KOPT-K1 (cell line): ENCODE data around the gene JUP.
"Not testable (repeated sequence)": the region's sequence is repeated elsewhere in the genome, so short reads cannot be mapped to it uniquely, and the experiment has no call there.

Experiments
- H3K27ac ChIP-seq: fragments of 200-600 bp; sonication (generic); 2 replicates; pipeline ENCODE4 v1.5.1; 2016; ENCODE audit warnings: antibody characterized with exemption, mild to moderate bottlenecking, low read depth, low read length; ENCODE audit not compliant: poor library complexity, severe bottlenecking
- H3K36me3 ChIP-seq: fragments of 200-600 bp; sonication (generic); 2 replicates; pipeline ENCODE4 v1.5.1; 2017; ENCODE audit warnings: antibody characterized with exemption, mild to moderate bottlenecking, low read length, moderate library complexity; ENCODE audit not compliant: insufficient read depth
- H3K9me3 ChIP-seq: fragments of 200-600 bp; sonication (generic); 2 replicates; pipeline ENCODE4 v1.5.1; 2017; ENCODE audit warnings: antibody characterized with exemption, low read length, mild to moderate bottlenecking; ENCODE audit not compliant: insufficient read depth, poor library complexity, severe bottlenecking

Gene JUP

DNA sequence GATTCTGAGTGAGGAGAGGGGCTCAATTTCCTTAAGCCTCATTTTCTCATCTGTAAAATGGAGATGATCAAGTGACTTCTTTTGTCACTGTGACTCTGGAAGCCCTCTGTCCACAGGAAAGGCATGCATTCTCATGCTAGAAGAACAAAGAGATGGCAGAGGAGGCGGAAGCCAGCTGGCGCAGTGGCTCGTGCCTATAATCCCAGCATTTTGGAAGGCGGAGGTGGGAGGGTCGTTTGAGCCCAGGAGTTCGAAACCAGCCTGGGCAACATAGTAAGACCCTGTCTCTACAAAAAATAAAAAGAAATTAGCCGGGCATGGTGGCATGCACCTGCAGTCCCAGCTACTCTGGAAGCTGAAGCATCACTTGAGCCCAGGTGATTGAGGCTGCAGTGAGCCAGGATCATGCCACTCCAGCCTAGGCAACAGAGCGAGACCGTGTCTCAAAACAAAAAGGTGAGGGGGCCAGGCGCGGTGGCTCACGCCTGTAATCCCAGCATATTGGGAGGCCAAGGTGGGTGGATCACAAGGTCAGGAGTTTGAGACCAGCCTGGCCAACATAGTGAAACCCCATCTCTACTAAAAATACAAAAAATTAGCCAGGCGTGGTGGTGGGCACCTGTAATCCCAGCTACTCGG, 10.1 kb downstream of the JUP start:
- H3K36me3 ChIP-seq, H3K9me3 ChIP-seq, H3K27ac ChIP-seq: not testable (repeated sequence)

DNA sequence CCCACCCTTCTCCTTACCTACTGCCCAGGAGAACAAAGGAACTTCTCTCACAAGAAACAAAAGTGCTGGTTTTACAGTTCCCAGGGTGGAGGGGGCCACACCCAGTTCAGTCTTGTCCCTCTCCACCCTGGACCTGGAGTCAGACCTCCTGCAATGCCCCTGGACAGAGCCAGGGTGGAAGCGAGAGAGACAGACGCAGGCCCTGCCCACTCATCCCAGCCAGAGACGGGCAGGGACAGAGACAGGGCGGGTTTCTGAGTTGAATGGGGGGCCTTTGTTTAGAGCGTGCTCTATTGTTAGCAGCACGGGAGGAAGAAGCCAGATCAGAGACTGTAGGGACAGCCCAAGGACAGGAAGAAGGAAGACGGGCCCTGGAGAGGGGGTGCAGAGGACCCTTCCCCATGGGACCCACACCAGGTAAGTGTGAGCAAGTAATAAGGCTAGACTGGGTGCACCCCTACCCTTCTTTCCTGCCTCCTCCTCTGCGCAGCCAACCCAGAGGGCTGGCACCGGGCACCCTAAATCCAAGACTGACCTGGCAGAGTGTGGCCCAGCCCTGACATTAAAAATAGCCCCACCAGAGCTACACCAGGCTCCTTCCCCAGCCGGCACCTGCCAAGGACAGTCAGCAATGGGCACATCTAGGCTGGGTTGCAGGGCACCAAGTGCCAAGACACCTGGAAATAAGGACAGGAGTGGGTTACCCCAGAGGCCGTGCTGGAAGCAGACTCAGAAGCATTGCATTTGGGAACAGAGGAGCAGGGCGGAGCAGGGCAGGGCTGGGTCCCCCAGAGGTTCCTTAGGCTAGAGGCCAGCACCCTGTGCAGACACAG, 10.9 kb downstream of the JUP start:
- Histone ChIP-seq H3K9me3 (no peaks in the 10 kb centered on the region), H3K27ac (no peak overlapping the region), H3K36me3 (no peaks in the 10 kb centered on the region)

DNA sequence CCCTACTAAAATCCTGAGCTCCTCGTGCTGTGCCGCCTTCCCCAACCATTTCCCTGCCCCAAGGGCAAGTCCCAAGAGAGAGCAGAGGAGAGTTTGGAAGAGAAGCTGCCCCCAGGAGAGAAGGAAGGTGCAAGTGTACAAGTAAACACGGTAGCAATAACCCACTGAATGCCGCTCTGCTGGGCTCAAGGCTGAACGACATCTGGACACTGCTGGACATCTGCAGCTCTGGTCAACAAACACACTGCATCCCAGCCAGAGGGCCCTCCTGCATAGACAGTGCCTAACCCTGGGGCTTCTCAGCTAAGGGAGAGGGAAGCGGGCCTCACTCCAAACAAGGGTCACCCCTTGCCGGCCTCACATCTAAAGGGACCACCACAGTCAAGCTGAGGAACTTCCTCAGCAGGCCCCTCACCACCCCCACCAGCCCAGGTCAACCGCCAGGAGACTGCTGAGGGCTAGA, 12.7 kb downstream of the JUP start:
- Histone ChIP-seq H3K36me3 (no peaks in the 10 kb centered on the region), H3K9me3 (no peaks in the 10 kb centered on the region), H3K27ac (no peak overlapping the region)

DNA sequence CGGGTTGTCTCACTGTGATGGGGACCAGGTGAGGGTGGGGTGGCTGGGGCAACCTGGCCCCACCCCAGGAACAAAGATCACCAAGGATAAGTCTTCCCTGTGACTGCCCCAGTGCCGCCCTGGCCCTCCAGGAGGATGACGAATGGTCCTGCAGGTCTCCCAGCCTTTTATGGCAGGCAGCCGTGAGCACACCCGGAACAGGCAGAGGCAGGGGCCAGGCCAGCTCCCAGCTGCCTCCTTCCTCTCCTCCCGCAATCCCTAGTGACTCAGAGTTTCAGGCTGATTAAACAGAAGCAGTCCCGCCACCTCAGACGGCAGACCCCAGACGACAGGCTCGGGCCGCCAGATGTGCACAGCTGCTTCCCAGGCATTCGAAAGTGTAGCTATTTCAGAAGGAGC, 13.3 kb downstream of the JUP start:
- no peaks in the 10 kb centered on the region for H3K9me3 ChIP-seq
- no peaks in the 10 kb centered on the region for H3K36me3 ChIP-seq
- no peak overlapping the region for H3K27ac ChIP-seq

DNA sequence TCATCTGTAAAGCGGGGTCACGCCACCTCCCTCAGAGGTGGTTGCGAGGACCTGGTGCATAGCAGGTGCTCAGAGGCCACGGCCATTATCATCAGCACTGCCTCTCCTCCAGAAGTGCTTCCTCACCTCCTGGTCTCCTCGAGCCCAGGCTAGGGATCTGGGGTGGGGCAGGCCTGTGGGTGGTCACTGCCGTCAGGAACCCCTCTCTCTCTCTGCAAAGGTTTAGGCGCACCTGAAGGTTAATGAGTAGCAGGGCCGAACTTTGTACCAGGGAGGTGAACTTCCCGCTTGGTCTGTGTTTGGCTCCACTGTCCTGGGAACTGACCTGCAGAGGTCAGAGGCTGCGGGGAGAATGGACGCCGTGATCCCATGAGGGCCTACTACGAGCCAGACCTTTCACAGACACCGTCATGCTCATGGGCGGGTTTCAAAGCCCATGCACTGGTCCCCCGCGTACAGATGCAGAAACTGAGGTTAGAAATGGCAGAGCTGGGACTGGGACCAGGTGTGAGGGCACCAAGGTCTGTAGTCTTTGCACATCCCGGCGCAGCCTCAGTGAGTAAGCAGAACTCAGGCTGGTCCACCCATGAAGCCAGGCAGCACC, 13.8 kb downstream of the JUP start:
- Histone ChIP-seq H3K27ac (no peak overlapping the region), H3K36me3 (no peaks in the 10 kb centered on the region), H3K9me3 (no peaks in the 10 kb centered on the region)

DNA sequence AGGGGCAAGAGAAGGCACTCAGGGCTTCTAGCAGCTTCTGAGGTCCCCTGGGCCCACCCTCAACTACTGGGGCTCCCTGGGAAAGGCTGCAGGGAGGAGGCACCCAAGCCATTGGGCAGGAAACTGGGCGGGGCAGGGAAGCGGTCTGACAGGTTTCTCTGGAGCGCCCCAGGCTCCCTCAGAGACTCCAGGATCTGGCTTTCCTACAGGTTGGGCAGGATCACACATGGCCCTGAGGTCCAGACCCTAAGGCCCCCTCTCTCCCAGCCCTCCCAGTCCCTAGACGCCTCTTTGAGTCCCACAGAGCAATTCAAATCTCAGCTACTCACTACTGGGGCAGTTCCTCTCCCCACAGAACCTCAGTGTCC, 14.3 kb downstream of the JUP start:
- Histone ChIP-seq H3K9me3 (no peaks in the 10 kb centered on the region), H3K27ac (no peak overlapping the region)

DNA sequence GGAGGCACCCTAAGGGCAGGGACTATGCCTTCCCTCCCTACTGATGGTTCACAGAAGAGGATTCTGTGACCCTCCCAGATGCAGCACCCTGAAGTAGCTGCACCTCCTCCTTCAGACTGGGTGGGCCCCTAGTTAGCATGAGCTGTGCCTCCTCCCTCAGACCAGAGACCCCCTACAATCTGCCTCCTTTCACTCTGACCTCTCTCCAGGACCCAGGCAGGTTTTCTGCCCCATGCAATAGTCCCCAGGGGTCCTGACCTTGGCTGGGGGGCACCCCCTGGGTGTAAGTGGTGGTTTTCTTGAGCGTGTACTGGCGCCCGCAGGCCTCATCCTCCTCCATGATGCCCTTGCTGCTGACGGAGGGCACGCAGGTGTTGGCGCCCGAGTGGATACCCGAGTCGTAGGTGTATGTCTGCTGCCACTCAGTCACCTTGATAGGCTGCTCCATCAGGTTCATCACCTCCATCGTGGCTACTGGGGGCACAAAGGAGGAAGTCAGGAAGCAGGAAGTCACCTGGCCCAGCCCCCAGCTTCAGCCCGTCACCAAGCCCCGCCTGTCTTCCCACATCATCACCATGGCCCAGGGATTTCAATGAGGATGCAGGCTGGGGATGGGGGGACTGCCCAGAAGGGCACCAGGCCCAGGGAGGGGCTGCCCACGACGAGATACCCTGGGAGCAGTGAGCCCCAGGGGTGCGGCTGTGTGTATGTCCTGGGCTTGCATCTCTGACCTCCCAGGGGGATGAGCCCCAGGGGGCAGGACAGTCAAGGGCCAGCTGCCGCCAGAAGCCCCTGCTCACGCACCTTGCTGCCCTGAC, 14.9 kb downstream of the JUP start:
- Histone ChIP-seq H3K36me3 (no peaks in the 10 kb centered on the region), H3K27ac (no peak overlapping the region), H3K9me3 (no peaks in the 10 kb centered on the region)

More for the DNA sequence above, 14.3 kb downstream of the JUP start:
- H3K36me3 ChIP-seq = no peaks in the 10 kb centered on the region

DNA sequence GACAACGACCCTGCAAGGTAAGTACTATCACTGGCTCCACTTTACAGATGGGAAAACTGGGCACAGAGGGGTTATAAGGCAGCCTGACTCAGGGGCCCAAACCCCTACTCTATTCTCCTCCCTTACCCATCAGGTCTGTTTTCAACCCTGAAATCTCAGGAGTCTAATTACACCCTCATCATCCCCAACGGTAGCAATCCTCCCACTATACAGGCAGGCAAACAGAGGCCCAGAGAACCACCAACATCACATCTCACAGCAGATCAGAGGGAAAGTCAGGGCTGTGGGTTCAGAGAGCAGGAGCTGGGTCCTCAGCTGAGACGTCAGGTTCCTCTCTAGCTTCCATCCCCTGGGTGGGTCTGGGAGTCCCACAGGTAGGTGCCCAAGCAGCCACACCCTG, 16.5 kb downstream of the JUP start:
- Histone ChIP-seq H3K9me3 (no peaks in the 10 kb centered on the region), H3K36me3 (no peaks in the 10 kb centered on the region), H3K27ac (no peak overlapping the region)

DNA sequence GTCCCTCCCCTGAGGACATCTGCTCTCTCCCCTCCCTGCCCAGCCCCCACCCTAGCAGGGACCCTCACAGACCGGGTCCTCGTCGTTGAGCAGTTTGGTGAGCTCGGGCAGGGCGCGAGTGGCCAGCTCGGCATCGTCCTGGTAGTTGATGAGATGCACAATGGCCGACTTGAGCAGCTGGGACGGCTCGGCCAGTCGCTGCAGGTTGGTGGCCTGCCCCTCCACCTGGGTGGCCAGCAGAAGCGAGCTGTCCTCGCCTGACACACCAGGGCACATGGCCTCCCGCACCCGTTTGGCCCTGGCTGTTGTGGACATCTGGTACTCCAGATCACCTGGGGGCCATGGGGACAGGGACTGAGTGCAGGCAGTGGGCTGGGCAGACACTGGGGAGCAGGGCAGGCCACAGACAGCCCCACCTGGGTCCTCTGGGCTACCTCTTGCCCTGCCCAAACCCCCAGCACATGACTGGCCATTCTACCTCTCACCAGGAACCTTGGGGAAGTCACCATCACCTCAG, 17.1 kb downstream of the JUP start:
- Histone ChIP-seq H3K36me3 (no peaks in the 10 kb centered on the region), H3K27ac (no peak overlapping the region), H3K9me3 (no peaks in the 10 kb centered on the region)

DNA sequence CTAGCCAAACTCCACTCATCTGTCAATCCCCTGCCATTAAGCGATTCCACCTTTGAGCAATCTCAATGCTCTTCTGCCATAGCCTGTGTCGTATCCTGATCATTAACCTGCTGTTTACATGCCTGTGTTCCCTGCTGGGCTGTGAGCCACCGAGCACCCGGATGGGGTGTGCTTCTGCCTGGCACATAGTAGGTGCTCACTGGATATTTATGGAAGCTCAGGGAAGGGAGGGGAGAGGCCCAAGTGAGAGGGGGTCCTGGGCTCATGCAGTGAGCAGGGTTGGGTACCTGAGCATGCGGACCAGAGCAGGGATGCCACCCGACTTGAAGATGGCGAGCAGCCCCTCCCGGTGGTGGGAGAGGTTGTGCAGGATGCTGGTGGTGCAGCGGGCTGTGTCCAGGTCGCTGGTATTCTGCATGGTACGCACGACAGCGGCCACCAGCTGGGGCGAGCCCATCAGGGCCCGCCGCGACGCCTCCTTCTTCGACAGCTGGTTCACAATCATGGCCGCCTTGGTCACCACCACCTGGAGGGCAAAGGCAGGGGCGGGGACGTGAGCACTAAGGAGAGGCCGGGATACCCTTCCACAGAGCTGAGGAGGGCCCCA, 17.7 kb downstream of the JUP start:
- Histone ChIP-seq H3K27ac (no peak overlapping the region), H3K36me3 (no peaks in the 10 kb centered on the region), H3K9me3 (no peaks in the 10 kb centered on the region)

DNA sequence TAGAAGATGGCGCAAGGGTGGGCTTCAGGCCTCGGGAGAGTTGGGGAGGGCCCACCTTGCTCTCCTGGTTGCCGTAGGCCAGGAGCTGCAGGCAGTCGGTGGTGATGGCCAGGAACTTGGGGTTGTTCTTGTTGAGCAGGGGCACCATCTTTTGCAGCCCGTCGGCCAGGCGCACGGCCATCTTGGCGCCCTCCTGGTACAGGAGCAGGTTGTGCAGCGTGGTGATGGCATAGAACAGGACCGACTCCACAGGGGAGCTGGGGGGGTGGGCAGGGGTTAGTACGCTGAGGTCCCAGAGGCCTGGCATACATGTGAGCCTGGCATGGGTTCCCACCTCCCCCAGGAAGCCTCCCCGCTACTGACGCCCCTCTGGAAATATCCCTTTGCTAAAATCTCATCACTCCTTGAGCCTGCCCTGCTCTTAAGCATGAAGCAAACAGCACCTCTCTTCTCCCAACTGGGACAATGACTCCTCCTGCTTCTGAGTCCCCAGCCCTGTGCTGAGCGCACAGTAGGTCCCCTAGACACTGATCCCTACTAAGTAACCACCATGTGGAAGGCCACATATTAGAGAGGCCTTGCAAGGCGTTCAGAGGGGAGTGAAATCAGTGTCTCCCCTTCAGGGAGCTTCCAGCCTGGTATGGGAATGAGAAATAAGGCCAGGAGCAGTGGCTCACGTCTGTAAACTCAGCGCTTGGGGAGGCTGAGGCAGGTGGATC, 19.0 kb downstream of the JUP start:
- Histone ChIP-seq H3K9me3 (no peaks in the 10 kb centered on the region), H3K27ac (no peak overlapping the region), H3K36me3 (no peaks in the 10 kb centered on the region)

DNA sequence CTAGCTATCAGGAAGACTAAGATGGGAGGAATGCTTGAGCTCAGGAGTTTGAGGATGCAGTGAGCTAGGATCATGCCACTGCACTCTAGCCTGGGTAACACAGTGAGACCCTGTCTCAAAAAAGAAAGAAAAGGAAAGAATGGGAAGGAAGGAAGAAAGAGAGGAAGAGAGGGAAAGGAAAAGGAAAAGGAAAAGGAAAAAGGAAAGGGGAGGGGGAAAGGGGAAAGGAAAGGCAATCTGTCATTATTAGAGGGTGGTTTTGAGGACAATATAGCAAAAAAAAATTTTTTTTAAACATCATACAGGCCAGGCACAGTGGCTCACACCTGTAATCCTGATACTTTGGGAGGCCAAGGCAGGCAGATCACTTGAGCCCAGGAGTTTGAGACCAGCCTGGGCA, 20.4 kb downstream of the JUP start:
- H3K9me3 ChIP-seq = no peaks in the 10 kb centered on the region
- H3K27ac ChIP-seq = no peak overlapping the region
- H3K36me3 ChIP-seq = no peaks in the 10 kb centered on the region

DNA sequence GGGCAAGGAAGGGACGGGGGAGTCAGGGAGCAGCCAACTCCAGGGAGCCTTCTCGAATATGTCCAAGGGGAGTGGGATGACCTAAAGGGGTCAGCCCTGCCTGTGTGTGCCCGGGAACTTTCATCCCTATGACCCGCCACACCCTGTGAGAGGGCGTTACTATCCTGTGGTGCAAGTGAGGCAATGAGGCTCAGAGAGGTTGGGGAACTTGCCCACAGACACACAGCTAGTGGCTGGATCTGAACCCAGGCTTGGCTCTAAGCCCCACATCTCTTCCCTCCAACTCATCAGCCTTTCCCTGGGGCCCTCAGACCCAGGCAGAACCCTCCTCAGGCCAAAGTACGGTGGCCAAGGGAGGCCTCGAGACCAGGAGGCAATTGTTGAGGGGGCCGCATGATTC, 23.2 kb downstream of the JUP start:
- Histone ChIP-seq H3K36me3 (no peaks in the 10 kb centered on the region), H3K9me3 (no peaks in the 10 kb centered on the region), H3K27ac (no peak overlapping the region)

DNA sequence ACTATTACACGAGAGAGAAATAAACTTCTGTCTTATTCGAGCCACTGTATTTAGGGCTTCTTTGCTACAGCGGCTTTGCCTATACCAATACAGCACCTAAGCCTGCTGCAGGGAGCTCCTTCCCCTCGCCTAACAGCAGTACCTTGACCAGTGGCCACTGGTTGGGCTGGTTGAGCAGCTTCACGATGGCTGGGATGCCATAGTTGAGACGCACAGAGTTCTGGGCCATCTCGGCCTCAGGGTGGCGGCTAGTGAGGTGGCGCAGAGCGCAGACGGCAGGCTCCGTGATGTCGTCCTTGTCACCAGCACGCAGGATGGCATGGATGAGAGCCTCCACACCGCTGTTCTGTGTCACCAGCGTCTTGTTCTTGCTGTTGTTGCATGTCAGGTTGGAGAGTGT, 23.7 kb downstream of the JUP start:
- Histone ChIP-seq H3K36me3 (no peaks in the 10 kb centered on the region), H3K27ac (no peak overlapping the region), H3K9me3 (no peaks in the 10 kb centered on the region)
